ENCODE measurements around the gene ZNF536.

DNA sequence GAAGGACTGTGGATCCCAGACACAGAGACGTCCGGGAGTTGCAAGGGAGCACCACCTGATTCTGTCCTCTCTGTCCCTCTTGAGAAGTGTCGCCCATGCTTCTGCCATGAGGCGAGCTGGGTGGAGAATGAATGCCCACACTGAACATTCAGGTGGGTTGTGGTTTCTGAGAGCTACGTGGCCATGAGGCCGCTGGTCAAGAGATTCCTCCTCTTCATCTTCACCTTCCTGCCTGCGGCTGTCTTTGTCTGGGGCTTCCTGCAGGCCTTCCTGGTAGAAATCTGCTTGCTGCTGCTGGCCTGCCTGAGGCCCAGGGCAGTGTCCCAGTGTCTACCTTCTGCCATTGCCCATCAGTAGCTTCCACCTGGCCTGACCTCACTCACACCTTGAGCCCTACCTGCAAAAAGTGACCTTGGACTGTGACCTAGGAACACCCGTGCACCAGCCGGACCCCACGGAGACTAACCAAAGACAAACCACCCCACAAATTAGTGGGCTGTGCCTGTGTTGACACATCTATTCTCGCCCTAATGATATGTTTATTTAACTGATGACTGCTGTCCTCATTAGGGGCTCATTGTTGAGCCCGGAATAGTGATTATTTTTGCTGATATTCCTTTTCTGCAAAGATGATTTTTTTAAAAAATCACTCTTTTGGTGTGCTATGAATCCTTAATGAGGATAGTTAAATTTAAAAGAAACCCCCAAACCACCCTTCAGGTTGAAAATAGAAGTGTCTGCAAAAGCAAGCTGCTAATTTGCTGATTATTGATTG is 38.7 kb upstream of the ZNF536 start:
- TF ChIP-seq POLR2A (IDR thresholded peaks at IDR 0.05; ENCODE audit: extremely low read depth, insufficient read length): no peak
- TF ChIP-seq, protein P1, sequence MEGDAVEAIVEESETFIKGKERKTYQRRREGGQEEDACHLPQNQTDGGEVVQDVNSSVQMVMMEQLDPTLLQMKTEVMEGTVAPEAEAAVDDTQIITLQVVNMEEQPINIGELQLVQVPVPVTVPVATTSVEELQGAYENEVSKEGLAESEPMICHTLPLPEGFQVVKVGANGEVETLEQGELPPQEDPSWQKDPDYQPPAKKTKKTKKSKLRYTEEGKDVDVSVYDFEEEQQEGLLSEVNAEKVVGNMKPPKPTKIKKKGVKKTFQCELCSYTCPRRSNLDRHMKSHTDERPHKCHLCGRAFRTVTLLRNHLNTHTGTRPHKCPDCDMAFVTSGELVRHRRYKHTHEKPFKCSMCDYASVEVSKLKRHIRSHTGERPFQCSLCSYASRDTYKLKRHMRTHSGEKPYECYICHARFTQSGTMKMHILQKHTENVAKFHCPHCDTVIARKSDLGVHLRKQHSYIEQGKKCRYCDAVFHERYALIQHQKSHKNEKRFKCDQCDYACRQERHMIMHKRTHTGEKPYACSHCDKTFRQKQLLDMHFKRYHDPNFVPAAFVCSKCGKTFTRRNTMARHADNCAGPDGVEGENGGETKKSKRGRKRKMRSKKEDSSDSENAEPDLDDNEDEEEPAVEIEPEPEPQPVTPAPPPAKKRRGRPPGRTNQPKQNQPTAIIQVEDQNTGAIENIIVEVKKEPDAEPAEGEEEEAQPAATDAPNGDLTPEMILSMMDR (IDR thresholded peaks at IDR 0.05; ENCODE audit: low read depth, low read length): no peak
- TF ChIP-seq, protein P2, sequence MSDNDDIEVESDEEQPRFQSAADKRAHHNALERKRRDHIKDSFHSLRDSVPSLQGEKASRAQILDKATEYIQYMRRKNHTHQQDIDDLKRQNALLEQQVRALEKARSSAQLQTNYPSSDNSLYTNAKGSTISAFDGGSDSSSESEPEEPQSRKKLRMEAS (IDR thresholded peaks at IDR 0.05; ENCODE audit: low read depth, low read length): no peak
